HCT116 (cell line): Measurements from ENCODE around the gene PRSS21. TPM values are rescaled to one million over a fixed set of nuclear protein-coding genes. Genes with fewer than 3 reads are reported as not detected.

Source experiments
- ATAC-seq: fragments of 200-7000 bp; cut with Tn5 transposase; 2 replicates; pipeline ENCODE4 v1.9.1; 2020; ENCODE audit warnings: mild to moderate bottlenecking, moderate library complexity
- BruUV-seq: library from RNA; stranded (reverse); fragments of 400-500 nt; replicated peaks from 2 replicates; lab custom pipeline; 2021; lab: Mats Ljungman, UMichigan
- CTCF ChIA-PET: fragments of 300-600 bp; sonication (Branson Sonifier 250); formaldehyde crosslinking; loops from one replicate; lab custom pipeline; 2021; ENCODE audit warnings: antibody characterized with exemption; lab: Charles Lee
- POLR2A ChIA-PET: fragments of 300-600, 350-600 bp; sonication (Branson Sonifier 250); formaldehyde crosslinking; loops from one replicate; lab custom pipeline; 2021; ENCODE audit warnings: antibody characterized with exemption; lab: Charles Lee
- RAD21 ChIA-PET, 2 experiments: fragments of 300-600 bp; sonication (Branson Sonifier 250); formaldehyde crosslinking; loops; one replicate each; lab custom pipeline; 2023; ENCODE audit warnings: low total read pairs in 2 of 2; ENCODE audit not compliant: uncharacterized antibody in 2 of 2, unreplicated experiment in 2 of 2, low non-redundant PET in 1 of 2; lab: Charles Lee
- DNase-seq: peaks from one replicate; pipeline ENCODE4 v3.0.0-alpha.2; 2010; ENCODE audit warnings: low read depth, low spot score
- H2AFZ ChIP-seq: fragments of 200-600 bp; shearing (Covaris generic), sonication (generic); 2 replicates; pipeline ENCODE4 v1.6.1; 2017; ENCODE audit warnings: low read depth, mixed run types, mixed read lengths, antibody characterized with exemption, low read length; ENCODE audit not compliant: poor library complexity, severe bottlenecking
- H3K27ac ChIP-seq: 2 replicates; pipeline ENCODE4 v1.5.1; 2012; ENCODE audit warnings: low read depth, low read length
- H3K27me3 ChIP-seq: fragments of 200-600 bp; sonication (generic); 2 replicates; pipeline ENCODE4 v1.6.1; 2016; ENCODE audit warnings: mixed run types, low read length, mixed read lengths; ENCODE audit not compliant: insufficient read depth
- H3K36me3 ChIP-seq, 2 experiments: fragments of 200-500 bp in 1 of 2; fragments of 200-600 bp in 1 of 2; sonication (Bioruptor generic) in 1 of 2; sonication (generic) in 1 of 2; 2 replicates each; pipeline versions ENCODE4 v1.5.1 to v1.6.1; 2014 to 2016; ENCODE audit warnings: low read length in 2 of 2, inconsistent platforms in 1 of 2, mixed read lengths in 1 of 2, mixed run types in 1 of 2; ENCODE audit not compliant: insufficient read depth in 2 of 2, control insufficient read depth in 1 of 2
- H3K4me1 ChIP-seq, 2 experiments: fragments of 200-600 bp in 1 of 2; sonication (generic) in 1 of 2; 2 replicates each; pipeline versions ENCODE4 v1.5.1 to v1.6.1; 2012 to 2017; ENCODE audit warnings: low read length in 2 of 2, inconsistent platforms in 1 of 2, mild to moderate bottlenecking in 1 of 2, mixed read lengths in 1 of 2, mixed run types in 1 of 2, moderate library complexity in 1 of 2; ENCODE audit not compliant: insufficient read depth in 2 of 2, control insufficient read depth in 1 of 2
- H3K4me2 ChIP-seq: fragments of 200-600 bp; sonication (generic); 2 replicates; pipeline ENCODE4 v1.6.1; 2017; ENCODE audit warnings: mixed run types, low read length, mixed read lengths
- H3K4me3 ChIP-seq, 2 experiments: fragments of 200-600 bp in 1 of 2; sonication (generic) in 1 of 2; replicated peaks in 1 of 2; 2 replicates each; pipeline ENCODE4 v1.5.1; 2011 to 2016; ENCODE audit warnings: low read length in 2 of 2, control low read depth in 1 of 2, low read depth in 1 of 2, mild to moderate bottlenecking in 1 of 2, mixed read lengths in 1 of 2, mixed run types in 1 of 2
- H3K79me2 ChIP-seq: fragments of 200-600 bp; sonication (generic); 2 replicates; pipeline ENCODE4 v1.6.1; 2017; ENCODE audit warnings: mild to moderate bottlenecking, mixed run types, low read length, moderate library complexity, mixed read lengths; ENCODE audit not compliant: insufficient read depth
- H3K9ac ChIP-seq: fragments of 200-600 bp; sonication (generic); 2 replicates; pipeline ENCODE4 v1.6.1; 2016; ENCODE audit warnings: low read length, mixed read lengths
- H3K9me2 ChIP-seq: fragments of 200-600 bp; sonication (generic), shearing (Covaris generic); 2 replicates; pipeline ENCODE4 v1.6.1; 2017; ENCODE audit warnings: mixed run types, mild to moderate bottlenecking, moderate library complexity; ENCODE audit not compliant: insufficient read depth
- H3K9me3 ChIP-seq, 2 experiments: fragments of 200-500 bp in 1 of 2; fragments of 200-600 bp in 1 of 2; sonication (Bioruptor generic) in 1 of 2; sonication (generic) in 1 of 2; 2 replicates each; pipeline ENCODE4 v1.6.1; 2014 to 2017; ENCODE audit warnings: low read length in 2 of 2, mixed read lengths in 2 of 2, inconsistent platforms in 1 of 2, low read depth in 1 of 2, mild to moderate bottlenecking in 1 of 2, mixed run types in 1 of 2, moderate library complexity in 1 of 2; ENCODE audit not compliant: control insufficient read depth in 1 of 2, insufficient read depth in 1 of 2
- H4K20me1 ChIP-seq: fragments of 200-600 bp; sonication (generic), shearing (Covaris generic); 2 replicates; pipeline ENCODE4 v1.6.1; 2017; ENCODE audit warnings: mixed run types, mild to moderate bottlenecking, moderate library complexity; ENCODE audit not compliant: insufficient read depth
- ATF3 ChIP-seq: IDR thresholded peaks from 2 replicates; pipeline ENCODE4 v1.6.1; 2012
- CBX3 ChIP-seq: IDR thresholded peaks from 2 replicates; pipeline ENCODE4 v1.6.1; 2012; ENCODE audit warnings: low read depth
- CEBPB ChIP-seq: IDR thresholded peaks from 2 replicates; pipeline ENCODE4 v1.6.1; 2012; ENCODE audit warnings: low read depth
- EGR1 ChIP-seq: IDR thresholded peaks from 2 replicates; pipeline ENCODE4 v1.6.1; 2012; ENCODE audit warnings: low read depth
- EZH2 ChIP-seq: fragments of 200-600 bp; sonication (generic); IDR thresholded peaks from 2 replicates; pipeline ENCODE4 v1.6.1; 2017; ENCODE audit warnings: antibody characterized with exemption, mixed run types
- FOSL1 ChIP-seq: IDR thresholded peaks from 2 replicates; pipeline ENCODE4 v1.6.1; 2012; ENCODE audit warnings: low read depth
- JUND ChIP-seq: IDR thresholded peaks from 2 replicates; pipeline ENCODE4 v1.6.1; 2012
- POLR2A ChIP-seq: IDR thresholded peaks from 2 replicates; pipeline ENCODE4 v1.7.0; 2011; ENCODE audit warnings: borderline replicate concordance; ENCODE audit not compliant: insufficient read depth, insufficient read length; ENCODE audit errors: extremely low read depth
- POLR2AphosphoS5 ChIP-seq: IDR thresholded peaks from 2 replicates; pipeline ENCODE4 v1.6.1; 2011; ENCODE audit warnings: mild to moderate bottlenecking, low read depth, low read length, moderate library complexity
- RAD21 ChIP-seq: IDR thresholded peaks from 2 replicates; pipeline ENCODE4 v1.6.1; 2012; ENCODE audit warnings: low read depth, mild to moderate bottlenecking
- REST ChIP-seq: IDR thresholded peaks from 2 replicates; pipeline ENCODE4 v1.6.1; 2012; ENCODE audit warnings: low read depth
- TCF7L2 ChIP-seq: IDR thresholded peaks from 2 replicates; pipeline ENCODE4 v1.7.0; 2011; ENCODE audit warnings: borderline replicate concordance, inconsistent platforms; ENCODE audit not compliant: insufficient read depth, insufficient read length; ENCODE audit errors: extremely low read depth
- YY1 ChIP-seq: IDR thresholded peaks from 2 replicates; pipeline ENCODE4 v1.6.1; 2011; ENCODE audit warnings: low read length, low read depth, moderate library complexity, mild to moderate bottlenecking; ENCODE audit not compliant: insufficient replicate concordance; ENCODE audit errors: extremely low read depth
- ZNF274 ChIP-seq: fragments of 200-500 bp; sonication (Bioruptor generic); IDR thresholded peaks from 2 replicates; pipeline ENCODE4 v1.6.1; 2014; ENCODE audit warnings: mild to moderate bottlenecking, low read depth, low read length, inconsistent platforms
- intact Hi-C: fragments of 100-400 bp; cut with micrococcal nuclease; formaldehyde crosslinking; loops from 2 replicates; pipeline ENCODE4 v1.10.0; 2022
- total RNA-seq: library from RNA; stranded (reverse); gene quantifications from one replicate; pipeline ENCODE4 v1.2.1, GENCODE V29; 2021; ENCODE audit not compliant: unreplicated experiment

The PRSS21 gene
- total RNA-seq, 1 experiment from 2014 or later = 0.39 TPM

GRCh38 chr16:2827831-2828520 is 10.9 kb downstream of the PRSS21 start:
- H3K9ac ChIP-seq = no peak overlapping the region
- no peak for ATAC-seq
- no TSS peak for BruUV-seq
- H3K27ac ChIP-seq = no peak overlapping the region
- CTCF ChIA-PET = no interaction called here
- H3K36me3 ChIP-seq = no peaks in the 10 kb centered on the region
- no peak for DNase-seq
- H3K4me3 ChIP-seq = no peak overlapping the region
- H4K20me1 ChIP-seq = no peaks in the 10 kb centered on the region
- H3K9me2 ChIP-seq = no peaks in the 10 kb centered on the region
- H3K27me3 ChIP-seq = no peaks in the 10 kb centered on the region
- POLR2A ChIA-PET = no interaction called here
- no peak overlapping the region for H2AFZ ChIP-seq
- TF ChIP-seq REST (no peak), YY1 (no peak), ZNF274 (no peak), CEBPB (no peak), JUND (no peak), POLR2AphosphoS5 (no peak), CBX3 (no peak), EZH2 (no peak), POLR2A (no peak), FOSL1 (no peak), RAD21 (no peak), ATF3 (no peak), EGR1 (no peak), TCF7L2 (no peak)
- no peaks in the 10 kb centered on the region for H3K4me1 ChIP-seq
- H3K79me2 ChIP-seq = no peaks in the 10 kb centered on the region
- intact Hi-C loops = no loop called here
- RAD21 ChIA-PET = no interaction called here
- no peaks in the 10 kb centered on the region for H3K9me3 ChIP-seq
- H3K4me2 ChIP-seq = no peak overlapping the region
